Skin epidermis (tissue), 12 donors: ENCODE measurements around the gene SLC30A7.

Source experiments
- H3K27ac ChIP-seq, 21 experiments: fragments of 200-600 bp; sonication (generic) in 11 of 21; one replicate each; pipeline ENCODE4 v1.5.0; 2020; ENCODE audit warnings: mild to moderate bottlenecking in 3 of 21, inconsistent platforms in 2 of 21, moderate library complexity in 2 of 21
- H3K4me3 ChIP-seq, 7 experiments: fragments of 200-600 bp; sonication (generic) in 2 of 7; one replicate each; pipeline ENCODE4 v1.5.0; 2020; ENCODE audit warnings: inconsistent platforms in 2 of 7, mild to moderate bottlenecking in 2 of 7, moderate library complexity in 1 of 7

SLC30A7 gene

DNA sequence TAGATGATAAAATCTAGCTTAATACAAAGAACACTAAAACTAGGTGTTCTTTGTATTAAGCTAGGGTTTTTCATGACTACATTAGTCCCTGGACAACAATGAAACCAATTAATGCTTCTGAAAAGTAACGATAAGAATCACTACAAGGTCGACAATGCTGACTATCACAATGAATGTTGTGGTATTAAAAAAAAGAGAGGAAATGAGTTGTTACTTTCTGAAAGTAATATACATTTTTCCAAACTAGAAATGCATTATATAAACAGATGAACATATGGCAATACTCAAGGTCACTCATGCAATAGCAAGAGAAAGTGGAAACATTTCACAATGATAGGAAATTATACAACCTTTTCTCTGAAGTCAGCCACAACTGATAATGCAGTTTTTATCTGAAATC is 110.7 kb downstream of the SLC30A7 start:
- peak overlapping the region in 1 of 21 experiments; percentile 20 for H3K27ac ChIP-seq
- no peak overlapping the region for H3K4me3 ChIP-seq

DNA sequence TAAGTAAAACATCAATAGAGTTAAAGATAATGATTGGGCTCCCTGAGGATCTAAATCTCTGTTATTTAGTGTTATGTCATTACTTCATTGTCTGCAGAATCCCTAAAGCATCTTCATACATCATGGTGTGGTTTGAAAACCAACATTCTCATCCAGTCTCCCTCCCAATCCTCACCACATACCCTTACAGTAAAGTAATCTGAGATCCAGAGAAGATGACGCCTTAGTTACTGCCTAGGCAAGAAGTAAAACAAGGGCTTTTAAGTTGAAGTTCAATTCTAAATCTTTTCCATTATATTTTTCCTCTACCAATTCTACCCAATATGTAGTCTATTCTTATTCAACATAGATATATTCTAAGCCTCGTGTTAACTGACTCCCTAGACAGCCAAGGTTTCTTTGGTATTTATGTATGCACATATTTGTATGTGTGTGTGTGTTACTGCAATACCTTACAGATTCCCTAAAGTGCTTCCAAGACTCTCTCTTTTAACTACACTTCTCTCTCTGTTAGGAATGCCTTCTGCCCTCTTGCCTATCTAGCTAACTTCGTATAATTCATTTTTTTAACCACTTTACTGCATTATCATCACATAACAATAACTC is 112.4 kb downstream of the SLC30A7 start:
- Histone ChIP-seq H3K4me3 (no peak overlapping the region), H3K27ac (no peak overlapping the region)

DNA sequence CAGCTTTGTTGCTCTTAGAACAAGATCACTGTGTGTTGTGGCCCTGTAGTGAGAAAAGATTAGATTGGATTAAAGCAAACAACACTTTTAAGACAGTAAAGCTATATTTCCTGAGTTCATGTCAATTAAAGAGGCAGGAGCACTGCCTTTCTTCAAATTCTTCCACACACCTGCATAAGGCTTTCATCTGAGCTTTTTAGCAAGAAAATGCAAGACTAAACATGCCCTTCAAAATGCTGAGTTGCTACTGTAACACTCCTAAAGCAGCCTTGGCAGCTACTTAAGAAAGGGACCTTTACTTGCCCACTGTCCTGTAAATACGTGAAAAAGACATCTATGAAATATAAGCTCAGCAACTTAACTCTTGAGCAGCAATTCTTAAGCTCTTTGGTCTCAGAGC is 117.9 kb downstream of the SLC30A7 start:
- no peak overlapping the region for H3K4me3 ChIP-seq
- H3K27ac ChIP-seq = no peak overlapping the region

DNA sequence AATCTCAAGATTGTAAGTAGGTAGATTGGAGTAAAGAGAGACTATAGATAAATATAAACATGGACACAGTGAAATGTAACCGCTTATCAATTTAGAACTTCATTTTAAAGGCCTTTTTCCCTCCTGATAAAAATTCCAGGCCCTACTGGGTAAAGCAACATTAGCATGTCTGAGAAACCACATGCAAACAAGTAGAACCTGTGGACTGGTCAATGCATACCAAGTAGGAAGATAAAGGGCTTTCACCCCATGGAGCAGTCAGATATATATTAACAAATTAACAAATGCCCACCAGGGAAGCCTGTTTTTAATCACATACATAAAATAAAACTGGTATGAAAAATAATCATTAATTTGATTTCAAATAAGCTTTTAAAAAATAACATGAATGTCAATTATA is 121.6 kb downstream of the SLC30A7 start:
- Histone ChIP-seq H3K4me3 (no peak overlapping the region), H3K27ac (no peak overlapping the region)

DNA sequence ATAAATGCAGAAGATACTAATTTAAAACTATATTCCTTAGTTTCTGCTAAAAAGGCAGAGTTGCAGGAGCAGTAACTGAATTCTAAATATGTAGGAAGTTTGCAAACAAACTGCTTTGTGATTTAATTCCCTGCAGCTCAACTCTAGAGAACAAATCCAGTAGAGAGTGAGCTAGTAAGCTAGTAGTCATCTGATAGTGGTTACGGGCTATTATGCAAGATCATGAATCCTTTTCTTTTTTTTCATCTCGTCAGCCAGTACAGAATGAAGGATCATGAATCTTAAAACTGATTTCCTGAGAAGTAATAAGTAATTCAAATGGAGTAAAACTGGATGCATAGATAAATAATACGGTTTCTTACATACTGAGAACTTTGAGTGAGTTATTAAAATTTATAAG is 126.4 kb downstream of the SLC30A7 start:
- peak overlapping the region in 1 of 21 experiments; percentile 6 for H3K27ac ChIP-seq
- no peak overlapping the region for H3K4me3 ChIP-seq

DNA sequence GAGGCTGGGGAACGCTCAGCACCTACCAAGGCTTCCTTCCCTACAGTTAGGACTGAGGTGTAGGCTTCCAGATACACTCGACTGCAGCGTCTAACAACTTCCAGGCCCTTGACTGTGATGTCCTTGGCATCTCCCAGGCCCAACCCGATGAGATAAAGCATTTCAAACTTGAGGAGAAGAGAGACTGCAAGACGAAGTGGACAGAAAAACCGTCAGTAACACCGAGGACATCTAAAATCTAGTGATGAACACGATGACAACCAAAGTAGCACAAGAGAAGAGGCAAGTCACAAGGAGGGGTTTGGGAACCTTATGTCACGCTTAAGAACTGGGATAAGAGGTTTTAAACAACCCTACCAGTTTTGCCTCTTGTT is 129.4 kb downstream of the SLC30A7 start:
- Histone ChIP-seq H3K4me3 (peak overlapping the region; percentile 45 to 74 (median 59)), H3K27ac (peak overlapping the region in 20 of 21 experiments; percentile 68 to 95 (median 88))

DNA sequence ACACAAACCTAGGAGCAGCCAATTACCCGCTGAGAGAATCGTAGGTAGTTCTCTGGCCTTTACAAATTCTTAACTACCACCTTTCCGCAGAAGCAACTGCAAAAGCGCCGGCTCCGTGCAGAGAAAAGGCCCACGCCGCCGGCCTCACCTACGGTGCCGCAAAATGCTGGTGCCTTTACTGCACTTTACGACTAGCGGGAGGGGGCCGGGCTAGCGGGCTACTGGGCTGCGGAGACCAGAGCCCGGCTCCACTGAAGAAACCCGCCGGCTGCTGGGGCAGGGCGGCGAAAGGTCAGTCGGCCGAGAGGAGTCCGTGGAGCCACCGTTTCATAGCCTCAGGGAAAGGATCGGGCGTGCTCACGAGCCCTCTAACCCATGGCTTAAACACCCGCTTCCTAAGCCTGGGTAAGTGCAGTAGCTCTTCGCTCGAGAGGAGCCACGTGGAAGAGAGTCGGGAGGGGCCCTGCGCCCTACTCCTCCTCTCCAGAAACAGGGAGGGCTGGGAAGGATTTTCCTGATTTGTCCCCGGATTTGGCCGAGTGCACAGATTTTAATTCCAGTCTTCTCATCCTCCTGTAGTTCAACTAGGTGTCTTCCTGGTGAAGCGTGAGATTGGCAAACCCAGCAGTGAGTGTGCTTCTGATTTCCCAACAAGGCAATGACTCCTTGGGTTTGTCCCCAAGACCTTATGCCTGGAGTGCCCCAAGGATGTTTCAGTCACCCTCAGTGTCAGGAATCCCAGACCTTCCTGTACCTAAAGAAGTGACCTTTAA is 130.0 kb downstream of the SLC30A7 start, which contains the start of gene DPH5:
Gene DPH5 (minus strand): TSS at position 128 of the 773 bp plus-strand sequence. CDS start 341 bp downstream, outside the sequence.
- H3K27ac ChIP-seq = peak within 1 kb of the TSS; percentile 50 to 95 (median 88)
- H3K4me3 ChIP-seq = peak within 1 kb of the TSS; percentile 45 to 74 (median 59)

DNA sequence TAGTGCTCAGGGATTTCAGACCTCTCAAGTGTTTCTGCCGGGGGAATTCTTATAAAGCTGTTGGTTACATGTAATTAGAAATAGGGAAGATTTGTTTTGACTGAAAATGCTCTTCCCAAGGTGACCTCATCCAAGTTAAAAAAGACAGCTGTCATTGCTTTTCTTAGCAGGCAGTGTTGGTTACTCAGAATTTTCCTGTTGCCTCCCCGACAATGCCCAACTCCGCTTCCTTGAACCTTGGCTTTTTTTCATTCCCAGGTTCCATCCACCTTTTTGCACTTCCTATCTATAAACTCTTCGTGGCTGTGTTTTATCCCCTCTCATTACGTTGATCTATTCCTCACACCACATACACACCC is 130.5 kb downstream of the SLC30A7 start:
- H3K27ac ChIP-seq = peak overlapping the region in 20 of 21 experiments; percentile 68 to 95 (median 88)
- H3K4me3 ChIP-seq = peak overlapping the region; percentile 45 to 74 (median 59)

DNA sequence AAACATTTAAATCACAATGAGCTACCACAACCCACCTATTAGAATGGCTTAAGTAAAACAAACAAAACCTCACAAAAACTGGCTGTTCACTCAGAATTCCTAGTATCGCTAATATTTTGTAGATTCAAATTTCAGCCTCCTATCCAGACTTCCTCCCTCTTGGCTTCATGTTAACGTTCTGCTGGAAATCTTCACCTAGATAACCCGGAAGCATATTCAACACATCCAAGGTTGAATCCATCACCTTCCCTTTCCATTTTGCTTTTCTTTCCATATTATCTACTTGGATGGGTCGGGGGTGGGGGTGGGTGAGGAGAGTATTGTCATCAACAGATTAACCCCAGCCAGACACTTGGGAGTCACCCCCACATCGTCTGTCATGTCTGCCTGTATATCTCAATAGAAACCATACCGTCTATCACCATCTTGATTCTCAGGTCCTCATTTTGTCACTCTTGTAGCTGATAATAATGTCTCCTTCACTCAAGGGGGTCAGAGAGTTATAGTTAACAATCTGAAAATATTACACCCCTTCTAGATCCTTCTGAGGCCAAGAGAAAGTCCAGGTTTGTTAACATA is 131.4 kb downstream of the SLC30A7 start:
- Histone ChIP-seq H3K27ac (no peak overlapping the region), H3K4me3 (no peak overlapping the region)

DNA sequence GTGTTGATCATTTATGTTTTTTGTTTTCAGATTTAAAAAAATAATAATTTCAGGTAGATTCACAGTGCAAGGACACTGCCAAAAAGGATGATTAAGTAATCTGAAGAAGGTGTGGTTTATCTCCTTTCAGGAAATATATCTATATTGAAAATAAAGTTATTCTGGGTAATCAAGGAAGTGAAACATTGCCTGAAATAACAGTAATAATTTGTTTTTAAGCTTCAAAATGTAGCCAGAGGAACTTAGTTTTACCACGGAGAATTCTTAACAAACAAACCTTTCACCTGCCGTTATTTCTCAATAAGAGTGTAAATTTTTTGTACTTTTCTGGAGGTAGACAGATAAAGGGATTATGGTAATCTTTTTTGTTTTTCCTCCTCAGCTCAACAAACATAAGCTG is 132.6 kb downstream of the SLC30A7 start:
- Histone ChIP-seq H3K27ac (no peak overlapping the region), H3K4me3 (no peak overlapping the region)

DNA sequence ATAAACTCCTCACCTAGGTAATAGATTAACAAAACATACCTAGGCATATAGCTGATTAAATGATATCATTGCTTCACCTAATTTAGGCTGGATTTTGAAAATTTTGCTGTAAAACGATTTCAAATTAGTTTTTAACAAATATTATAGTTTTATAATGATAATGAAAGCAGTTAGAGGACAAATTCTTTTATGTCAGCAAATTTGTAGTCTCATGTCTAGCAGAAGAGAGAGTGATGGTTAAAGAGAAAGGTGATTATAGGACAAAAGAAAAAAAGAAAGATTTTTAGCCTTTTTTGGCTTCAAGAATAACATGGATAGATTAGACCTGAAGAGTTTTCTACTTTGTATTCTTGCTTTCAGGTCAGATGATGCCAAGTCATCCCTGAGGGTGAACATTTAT is 133.3 kb downstream of the SLC30A7 start:
- Histone ChIP-seq H3K27ac (no peak overlapping the region), H3K4me3 (no peak overlapping the region)

DNA sequence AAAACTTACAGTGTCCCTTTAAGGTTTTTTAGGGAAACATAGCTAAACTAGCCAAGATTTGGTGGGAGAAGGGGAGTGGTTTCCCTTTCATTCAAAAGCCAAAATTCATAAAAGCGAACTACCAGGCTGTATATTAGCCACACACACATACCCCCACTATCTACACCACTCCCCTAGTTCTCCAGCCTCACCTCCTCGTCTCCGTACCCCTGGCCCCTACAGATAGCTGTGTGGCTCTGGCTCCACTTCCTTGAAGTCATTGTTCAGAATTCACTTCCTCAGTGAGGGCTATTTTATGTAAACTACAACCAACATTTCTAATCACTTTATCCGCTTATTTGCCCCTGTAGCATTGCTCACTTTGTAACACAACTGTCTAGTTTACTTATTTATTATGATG is 135.0 kb downstream of the SLC30A7 start:
- Histone ChIP-seq H3K4me3 (no peak overlapping the region), H3K27ac (no peak overlapping the region)
